Stimulated activated naive CD4-positive, alpha-beta T cell treated with Interleukin-2 at 50 U/mL for 16 hours (primary cell): ENCODE data around the gene NOS3.
A peak's percentile ranks its signal among the peaks of the same experiment; 100 is the strongest.

Source experiments
- DNase-seq: peaks from one replicate; lab custom pipeline; 2025; lab: John Stamatoyannopoulos, UW

Gene NOS3

DNA sequence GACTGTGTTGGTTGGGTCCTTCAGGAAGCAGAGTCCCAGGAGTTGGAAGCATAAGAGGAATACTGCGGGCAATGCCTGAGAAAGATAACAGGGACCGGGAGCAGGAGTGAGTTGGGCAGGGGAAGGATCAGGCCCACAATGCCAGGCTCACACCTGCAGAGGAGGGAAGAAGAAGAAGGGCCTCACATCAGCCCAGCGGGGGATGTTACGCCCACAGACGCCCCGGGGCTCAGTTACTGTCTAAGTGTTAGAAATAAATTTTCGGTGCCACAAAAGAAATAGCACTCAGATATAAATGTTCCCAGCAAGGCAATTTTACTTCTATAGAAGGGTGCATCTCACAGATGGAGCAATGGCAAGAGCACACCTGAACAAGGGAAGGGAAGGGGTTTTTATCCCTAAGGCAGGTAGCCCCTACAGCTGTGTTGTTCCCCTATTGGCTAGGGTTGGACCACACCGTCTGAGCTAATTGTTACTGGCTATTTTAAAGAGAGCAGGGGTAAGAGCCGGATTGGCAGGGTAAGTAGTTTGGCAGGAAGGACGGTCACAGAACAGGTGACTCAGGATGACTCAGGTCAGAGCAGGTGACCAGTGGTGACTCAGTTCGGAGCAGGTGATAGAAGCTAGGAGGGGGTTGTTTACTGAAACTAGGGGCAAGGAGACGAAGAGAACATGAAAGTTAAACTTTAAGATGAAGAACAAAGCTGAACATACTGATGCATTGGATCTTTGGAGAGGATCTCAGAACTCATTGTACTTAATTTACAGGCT is at the start of gene NOS3:
NOS3 (plus strand) TSS at position 602 of the 771 bp plus-strand sequence. CDS start 2,787 bp downstream, outside the sequence.
- DNase-seq = no peak

DNA sequence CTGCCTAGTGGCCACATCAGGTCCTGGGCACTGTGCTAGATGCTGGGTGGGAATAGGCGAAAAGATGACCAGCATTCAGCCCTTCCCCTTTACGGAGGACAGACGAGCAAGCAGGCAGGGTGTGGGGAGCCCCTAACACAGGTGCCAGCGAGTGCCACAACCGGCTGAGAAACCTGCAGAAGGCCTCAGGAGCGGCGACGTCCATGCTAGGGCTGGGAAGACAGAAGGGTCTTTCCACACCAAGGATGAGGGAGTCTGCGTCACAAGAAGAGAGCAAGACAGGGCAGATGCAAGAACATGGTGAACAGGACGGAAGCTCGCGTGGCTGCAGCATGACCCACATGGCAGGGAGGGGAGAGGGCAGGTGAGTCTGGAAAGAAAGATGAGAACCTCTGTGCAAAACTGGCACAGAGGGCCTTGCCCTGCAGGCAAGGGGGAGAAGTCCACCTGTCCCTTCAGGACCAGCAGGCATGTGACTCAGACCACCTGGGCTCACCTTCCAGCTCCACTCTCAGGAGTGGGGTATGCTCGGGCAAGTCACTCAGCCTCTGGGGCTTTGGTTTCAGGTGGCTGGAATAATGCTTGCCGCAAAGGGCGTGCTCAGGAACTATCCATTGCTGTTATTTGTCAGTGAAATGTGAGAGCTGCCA is 49.3 kb upstream of the NOS3 start:
- no peak for DNase-seq

GRCh38 chr7:150942001-150942590 is 48.7 kb upstream of the NOS3 start:
- DNase-seq = peak; percentile 29

DNA sequence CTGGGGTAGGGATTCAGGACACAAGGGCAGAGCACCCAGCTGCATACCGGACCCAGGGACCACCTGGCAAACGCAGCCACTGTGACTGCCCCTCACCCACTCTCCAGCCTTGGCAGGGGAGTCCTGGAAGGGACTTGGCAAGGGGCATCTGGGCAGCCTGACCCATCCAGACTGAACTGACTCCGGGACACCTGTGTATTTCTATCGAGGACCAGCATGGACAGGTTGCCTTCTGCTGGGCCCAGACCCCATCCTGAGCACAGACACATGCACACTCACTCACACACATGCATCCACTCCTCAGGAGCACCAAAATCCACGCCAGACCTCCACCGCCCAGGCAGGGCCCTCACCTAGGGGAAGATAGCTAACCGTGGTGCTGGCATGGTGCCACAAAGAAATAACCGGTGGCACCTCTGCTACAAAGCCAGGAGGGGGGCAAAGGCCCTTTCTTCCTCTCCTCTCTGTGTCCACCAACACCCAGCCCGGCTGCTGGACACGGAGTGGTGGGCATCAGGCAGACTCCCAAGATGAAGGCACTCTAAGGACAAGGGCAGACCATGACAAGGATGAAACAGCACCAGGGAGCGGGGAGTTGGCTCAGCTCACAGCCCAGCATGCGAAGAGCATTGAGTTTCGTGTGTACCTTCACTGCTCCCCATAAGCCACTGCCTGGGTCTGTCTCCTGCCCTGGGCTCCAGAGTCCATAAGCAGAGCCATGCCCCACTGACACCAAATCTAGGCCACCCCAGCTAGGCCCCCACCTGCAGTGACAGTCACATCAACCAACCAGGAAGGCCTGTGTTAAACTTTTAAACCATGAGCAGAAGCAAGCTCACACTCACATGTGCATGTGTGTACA is 48.0 kb upstream of the NOS3 start:
- DNase-seq = no peak

DNA sequence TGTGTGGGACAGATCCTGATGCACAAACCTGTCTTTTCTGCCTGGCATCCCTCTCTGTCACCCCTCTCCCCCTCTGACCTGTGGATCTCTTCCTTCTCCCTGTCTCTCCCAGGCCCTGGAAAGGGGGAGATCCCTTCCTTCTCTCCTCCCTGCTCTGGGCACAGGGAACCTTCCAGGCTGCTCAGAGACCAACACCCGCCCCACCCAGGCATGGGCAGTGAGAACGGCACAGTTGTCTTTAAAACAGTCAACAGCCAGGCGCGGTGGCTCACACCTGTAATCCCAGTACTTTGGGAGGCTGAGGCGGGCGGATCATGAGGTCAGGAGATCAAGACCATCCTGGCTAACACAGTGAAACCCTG is 47.4 kb upstream of the NOS3 start:
- no peak for DNase-seq

- DNase-seq = no peak
Measured at GRCh38 chr7:150944066-150945042, 46.5 kb upstream of the NOS3 start.

DNA sequence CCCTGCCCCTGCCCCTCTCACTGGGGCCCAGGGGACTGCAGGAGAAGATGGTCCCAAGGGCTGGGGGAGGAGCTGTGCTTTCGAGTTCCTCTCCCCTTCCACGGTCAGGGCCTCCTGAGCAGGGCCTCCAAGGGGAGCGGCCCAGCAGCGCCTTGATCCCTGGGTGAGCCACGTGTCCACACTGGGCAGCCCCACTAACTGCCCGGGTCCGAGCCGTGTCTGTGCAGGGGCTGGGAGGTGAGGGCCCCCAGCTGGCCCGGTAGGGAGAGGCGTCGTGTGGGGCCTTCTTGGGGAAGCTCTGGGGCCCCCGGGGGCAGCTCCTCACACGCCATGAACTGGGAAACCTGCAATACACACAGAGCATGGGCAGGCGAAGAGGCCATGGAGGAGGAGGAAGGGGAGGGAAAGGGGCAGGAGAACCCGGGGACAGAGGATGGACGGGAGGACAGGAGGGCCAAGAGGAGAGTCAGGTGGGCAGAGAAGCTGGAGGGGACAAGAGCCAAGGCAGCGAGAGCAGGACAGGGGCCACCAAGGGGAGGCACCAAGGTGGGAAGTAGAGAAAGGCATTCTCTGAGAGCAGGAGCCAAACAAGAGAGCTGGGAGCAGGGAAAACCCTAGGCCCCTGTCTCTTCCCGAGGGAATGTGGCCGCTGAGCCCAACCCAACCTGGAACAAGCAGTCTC is 45.5 kb upstream of the NOS3 start:
- DNase-seq = no peak

- DNase-seq = no peak
Measured at GRCh38 chr7:150945853-150946420, 44.9 kb upstream of the NOS3 start.

- no peak for DNase-seq
Measured at GRCh38 chr7:150946421-150947240, 44.2 kb upstream of the NOS3 start.

- no peak for DNase-seq
Measured at GRCh38 chr7:150947241-150947745, 43.5 kb upstream of the NOS3 start.

DNA sequence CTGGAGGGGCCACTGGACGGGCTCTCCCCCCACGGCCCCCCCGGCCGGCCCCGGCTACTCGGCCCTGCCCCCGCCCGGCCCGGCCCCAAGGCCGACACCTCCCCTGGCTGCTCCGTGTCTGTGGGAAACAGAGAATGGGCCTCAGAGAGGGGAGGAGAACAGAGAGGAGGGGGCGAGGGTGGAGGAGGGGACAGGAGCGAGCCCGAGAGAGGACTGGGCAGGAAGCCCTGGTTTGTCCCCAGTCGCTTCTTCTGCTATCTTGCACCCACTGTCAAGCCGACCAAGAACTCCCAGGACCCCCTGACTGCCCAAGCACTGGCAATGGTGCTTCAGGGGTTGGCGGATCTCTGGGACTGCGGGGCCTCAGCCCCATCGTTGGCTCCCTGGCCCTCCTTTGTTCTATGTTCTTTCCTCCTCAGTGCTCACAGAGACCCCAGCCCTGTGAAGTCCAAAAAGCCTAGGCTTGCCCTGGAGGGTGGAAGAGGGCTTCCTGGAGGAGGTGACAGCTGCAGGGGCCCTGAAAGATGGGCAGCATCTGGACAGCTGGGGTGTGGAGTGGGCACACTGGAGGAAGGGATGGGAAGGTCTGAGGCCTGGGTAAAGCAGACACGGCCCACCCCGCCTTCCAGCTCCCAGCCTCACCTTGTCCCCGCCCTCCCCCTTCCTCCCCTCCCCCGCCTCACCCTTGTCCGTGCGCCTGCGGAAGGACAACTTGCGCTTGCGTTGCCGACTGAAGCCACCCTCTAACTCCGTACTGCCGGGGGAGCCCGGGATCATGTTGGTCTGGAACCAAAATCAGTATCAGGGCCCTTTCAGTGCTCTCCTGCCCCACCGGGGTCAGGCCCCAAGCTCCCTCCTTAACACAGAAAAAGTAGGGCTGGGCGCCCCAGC is 42.8 kb upstream of the NOS3 start:
- no peak for DNase-seq

GRCh38 chr7:150948791-150949251 is 42.0 kb upstream of the NOS3 start:
- DNase-seq = no peak

- no peak for DNase-seq
Measured at GRCh38 chr7:150949564-150949963, 41.3 kb upstream of the NOS3 start.

- DNase-seq = no peak
Measured at GRCh38 chr7:150949971-150950491, 40.8 kb upstream of the NOS3 start.

GRCh38 chr7:150950496-150951180 is 40.2 kb upstream of the NOS3 start:
- no peak for DNase-seq

DNA sequence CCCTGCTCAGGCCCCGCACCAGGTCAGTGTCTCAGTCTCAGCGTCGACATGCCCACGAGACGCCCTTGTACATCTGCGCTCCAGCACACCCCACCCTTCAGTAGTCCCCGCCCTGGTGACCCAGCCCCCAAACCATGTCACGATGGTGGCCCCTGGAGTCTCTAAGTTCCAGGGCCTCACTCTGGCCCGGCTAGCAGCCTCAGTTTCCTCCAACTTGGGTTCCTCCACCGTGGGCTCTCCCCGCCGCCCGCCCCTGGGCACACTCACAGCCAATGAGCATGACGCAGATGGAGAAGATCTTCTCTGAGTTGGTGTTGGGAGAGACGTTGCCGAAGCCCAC is 39.7 kb upstream of the NOS3 start:
- DNase-seq = no peak

- DNase-seq = no peak
Measured at GRCh38 chr7:150951521-150951920, 39.3 kb upstream of the NOS3 start.
